Measurements from ENCODE around the gene ACAN. TPM values are rescaled to one million over a fixed set of nuclear protein-coding genes. Genes with fewer than 3 reads are reported as not detected.

ACAN gene
- total and polyA plus RNA-seq, 2 of the 8 experiments (the other 6 are each of a cell fraction or from before 2014, with no cell fraction given): 0.71 to 0.73 TPM

DNA sequence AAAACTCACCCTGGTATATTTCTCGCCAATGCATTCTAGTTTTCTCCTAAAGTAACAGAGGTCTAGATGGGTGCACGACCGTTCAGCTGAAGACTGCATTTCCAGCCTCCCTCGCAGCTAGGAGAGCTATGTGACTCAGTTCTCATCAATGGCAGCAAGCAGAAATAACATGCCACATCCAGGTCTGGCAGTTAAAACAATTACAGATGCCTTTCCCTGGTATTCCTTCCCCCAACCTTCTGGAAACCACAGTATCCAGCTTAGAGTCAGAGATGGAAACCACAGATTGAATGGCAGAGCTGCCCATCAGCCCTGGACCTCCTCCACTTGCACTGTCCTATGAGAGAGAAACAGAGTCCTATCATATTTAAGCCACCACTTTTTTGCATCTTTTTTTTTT is 87.3 kb downstream of the ACAN start (continued):
- no peak for TF ChIP-seq EP300 (IDR thresholded peaks at IDR 0.05; ENCODE audit: borderline replicate concordance in 1 of 2, low read depth in 2 of 2, low read length in 2 of 2)
- TF ChIP-seq CHD7 (IDR thresholded peaks at IDR 0.05; ENCODE audit: insufficient replicate concordance, low read length): no peak
- TF ChIP-seq CTCF (IDR thresholded peaks at IDR 0.05; ENCODE audit: control extremely low read depth in 1 of 3, insufficient read depth in 1 of 3, low read depth in 1 of 3, low read length in 3 of 3): no peak
- no peak for TF ChIP-seq POLR2A (IDR thresholded peaks at IDR 0.05; ENCODE audit: control extremely low read depth in 1 of 2, low read depth in 2 of 2, low read length in 2 of 2)
- no peak for TF ChIP-seq RAD21 (IDR thresholded peaks at IDR 0.05 in 1 of 2, conservative IDR thresholded peaks at IDR 0.05 in 1 of 2; ENCODE audit: low read depth in 2 of 2, low read length in 2 of 2)
